Mucosa of rectum (tissue), 2 donors: Measurements from ENCODE around the gene RNH1.

Experiments
- H3K27ac ChIP-seq, 2 donors: one replicate each; pipeline ENCODE4 v1.7.0; 2013; ENCODE audit warnings: inconsistent platforms in 2 of 2, low read depth in 2 of 2, low read length in 2 of 2
- H3K27me3 ChIP-seq, 2 donors: one replicate each; pipeline ENCODE4 v1.7.0; 2013; ENCODE audit warnings: low read length in 2 of 2; ENCODE audit not compliant: control insufficient read depth in 2 of 2, insufficient read depth in 2 of 2
- H3K36me3 ChIP-seq, 2 donors: one replicate each; pipeline ENCODE4 v1.7.0; 2013; ENCODE audit warnings: low read length in 2 of 2; ENCODE audit not compliant: control insufficient read depth in 2 of 2, insufficient read depth in 2 of 2
- H3K4me1 ChIP-seq, 2 donors: one replicate each; pipeline ENCODE4 v1.7.0; 2013; ENCODE audit warnings: low read length in 2 of 2, mild to moderate bottlenecking in 1 of 2; ENCODE audit not compliant: control insufficient read depth in 2 of 2, insufficient read depth in 2 of 2
- H3K4me3 ChIP-seq, 2 donors: one replicate each; pipeline ENCODE4 v1.7.0; 2013; ENCODE audit warnings: low read length in 2 of 2
- H3K9ac ChIP-seq, 2 donors: one replicate each; pipeline ENCODE4 v1.7.0; 2013; ENCODE audit warnings: low read length in 2 of 2, low read depth in 1 of 2, mild to moderate bottlenecking in 1 of 2
- H3K9me3 ChIP-seq, 2 donors: one replicate each; pipeline ENCODE4 v1.7.0; 2013; ENCODE audit warnings: low read length in 2 of 2; ENCODE audit not compliant: control insufficient read depth in 2 of 2
- donor health status: healthy.
- donor health status: Normal muscosa, but diverticular disease.

Gene RNH1

DNA sequence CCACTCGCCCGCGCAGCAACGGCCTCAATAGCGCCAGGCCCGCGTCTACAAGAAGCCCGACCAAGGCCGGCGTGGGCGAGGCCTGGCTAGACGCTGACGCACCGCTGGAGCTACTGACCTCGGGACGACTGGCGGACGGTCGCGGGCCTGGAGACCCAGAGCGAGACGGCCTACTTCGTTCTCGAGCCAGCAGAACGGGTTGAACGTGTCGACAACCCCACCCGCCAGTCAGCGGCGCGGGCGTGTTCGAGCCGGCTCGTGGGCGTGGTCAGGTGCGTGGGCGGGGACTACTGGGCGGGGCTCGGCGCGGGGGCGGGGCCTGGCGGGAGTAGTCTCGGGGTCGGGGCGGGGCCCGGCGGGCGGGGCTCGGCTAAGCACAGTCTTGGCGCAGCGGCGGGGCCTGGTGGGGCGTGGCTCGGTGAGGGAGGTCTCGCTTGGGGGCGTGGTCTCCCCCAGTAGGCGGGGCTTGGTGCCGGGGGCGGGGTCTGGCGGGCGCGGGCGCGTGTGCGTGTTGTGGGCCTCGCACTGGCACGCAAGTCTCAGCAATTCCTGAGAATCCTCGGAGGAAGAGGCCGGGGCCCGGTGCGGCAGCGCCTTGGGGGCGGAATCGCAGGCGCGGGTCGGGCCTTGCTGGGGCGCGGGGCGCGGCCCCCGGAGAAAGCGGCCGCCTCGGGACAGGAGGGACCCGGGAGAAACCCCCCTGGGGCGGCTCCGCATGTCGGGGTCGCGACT is at the start of gene RNH1:
Gene RNH1 (minus strand): TSS at position 248 of the 732 bp plus-strand sequence. CDS start 5,080 bp downstream, outside the sequence.
- peak within 1 kb of the TSS; percentile 100 for H3K27ac ChIP-seq
- peaks cover 0 to 6% of the 10 kb centered on the region in 2 donors for H3K36me3 ChIP-seq
- no peaks in the 10 kb centered on the region for H3K9me3 ChIP-seq
- peak within 1 kb of the TSS; percentile 91 to 96 for H3K4me3 ChIP-seq
- no peaks in the 10 kb centered on the region for H3K27me3 ChIP-seq
- peaks cover 26 to 33% of the 10 kb centered on the region in 2 donors for H3K4me1 ChIP-seq
- peak within 1 kb of the TSS; percentile 96 to 100 for H3K9ac ChIP-seq

GRCh38 chr11:555780-556661 is 49.0 kb upstream of the RNH1 start:
- no peaks in the 10 kb centered on the region for H3K36me3 ChIP-seq
- H3K9me3 ChIP-seq, result no peaks in the 10 kb centered on the region
- no peak overlapping the region for H3K4me3 ChIP-seq
- peaks cover 24 to 26% of the 10 kb centered on the region in 2 donors for H3K4me1 ChIP-seq
- H3K27ac ChIP-seq, result no peak overlapping the region
- no peak overlapping the region for H3K9ac ChIP-seq
- peaks cover 4 to 9% of the 10 kb centered on the region in 2 donors for H3K27me3 ChIP-seq

DNA sequence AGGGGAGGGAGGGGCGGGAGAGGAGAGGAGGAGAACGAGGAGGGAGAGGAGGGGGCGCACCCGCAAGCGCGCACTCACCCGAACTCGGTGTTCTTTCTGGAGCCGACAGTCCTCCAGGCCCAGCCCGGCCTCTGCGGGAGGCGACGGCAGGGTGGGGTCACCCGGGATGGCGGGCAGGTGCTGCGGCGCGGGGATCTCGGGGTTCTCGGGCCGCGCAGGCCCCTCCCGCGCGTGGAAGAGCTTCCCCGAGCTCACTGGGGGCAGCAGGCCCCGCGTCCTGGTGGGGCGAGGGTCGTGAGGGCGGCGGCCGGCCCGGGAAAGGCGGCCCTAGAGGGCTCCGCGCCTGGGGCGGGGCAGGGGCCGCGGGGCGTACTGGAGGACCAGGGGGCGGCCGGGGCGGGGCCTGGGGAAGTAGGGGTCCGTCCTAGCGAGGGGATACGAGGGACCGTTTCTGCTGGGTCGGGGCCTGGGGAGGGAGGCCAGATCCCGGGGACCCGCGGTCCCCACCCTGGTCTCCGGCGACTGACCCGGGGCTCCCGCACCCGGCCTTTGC is 48.3 kb upstream of the RNH1 start:
- Histone ChIP-seq H3K27ac (no peak overlapping the region), H3K4me3 (peak overlapping the region in 1 of 2 donors; percentile 48), H3K27me3 (peaks cover 4 to 9% of the 10 kb centered on the region in 2 donors)

DNA sequence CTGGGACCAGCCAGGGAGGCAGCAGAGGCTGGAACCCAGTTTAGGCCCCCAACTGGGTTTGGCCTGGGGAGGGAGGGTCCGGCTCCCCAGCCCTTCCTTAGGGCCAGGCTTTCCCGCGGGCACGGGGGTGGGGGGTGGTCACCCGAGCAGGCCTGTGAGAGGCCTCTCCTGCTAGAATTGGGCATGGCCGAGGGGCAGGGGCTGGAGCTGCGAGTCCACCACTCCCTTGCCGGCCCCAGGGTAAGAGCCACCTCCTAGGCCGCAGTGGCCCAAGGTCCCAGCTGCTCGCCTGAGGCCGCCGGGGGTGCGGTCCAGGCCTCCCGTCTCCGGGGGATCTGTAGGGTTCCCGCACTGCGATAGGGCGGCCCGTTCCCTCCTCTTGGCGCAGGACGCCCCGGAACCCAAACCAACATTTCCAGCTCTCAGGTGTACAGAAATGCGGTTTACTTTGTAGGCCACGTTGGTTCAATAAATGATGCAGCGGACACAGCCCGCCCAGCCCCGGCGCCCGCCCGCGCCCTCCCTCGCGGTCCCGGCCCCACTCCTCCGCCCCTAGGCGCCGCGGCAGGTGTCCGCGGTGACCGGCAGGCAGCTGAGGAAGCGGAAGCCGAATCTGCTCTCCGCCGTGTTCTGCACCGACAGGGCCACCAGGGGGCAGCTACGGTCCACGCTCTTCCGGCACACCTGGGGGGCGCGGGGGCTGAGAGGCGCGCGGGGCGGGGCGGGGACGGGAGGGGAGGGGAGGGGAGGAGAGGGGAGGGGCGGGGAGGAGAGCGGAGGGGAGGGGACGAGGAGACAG is 47.6 kb upstream of the RNH1 start:
- Histone ChIP-seq H3K27ac (no peak overlapping the region), H3K4me1 (peaks cover 17 to 19% of the 10 kb centered on the region in 2 donors), H3K36me3 (peaks cover 0 to 3% of the 10 kb centered on the region in 2 donors), H3K27me3 (peaks cover 4 to 9% of the 10 kb centered on the region in 2 donors), H3K9me3 (no peaks in the 10 kb centered on the region), H3K9ac (peak overlapping the region; percentile 6 to 62), H3K4me3 (peak overlapping the region; percentile 37 to 63)

More for the DNA sequence above, 48.3 kb upstream of the RNH1 start:
- Histone ChIP-seq H3K9ac (no peak overlapping the region), H3K9me3 (no peaks in the 10 kb centered on the region), H3K4me1 (peaks cover 24% of the 10 kb centered on the region in 2 donors), H3K36me3 (peaks cover 0 to under 1% of the 10 kb centered on the region in 2 donors)

DNA sequence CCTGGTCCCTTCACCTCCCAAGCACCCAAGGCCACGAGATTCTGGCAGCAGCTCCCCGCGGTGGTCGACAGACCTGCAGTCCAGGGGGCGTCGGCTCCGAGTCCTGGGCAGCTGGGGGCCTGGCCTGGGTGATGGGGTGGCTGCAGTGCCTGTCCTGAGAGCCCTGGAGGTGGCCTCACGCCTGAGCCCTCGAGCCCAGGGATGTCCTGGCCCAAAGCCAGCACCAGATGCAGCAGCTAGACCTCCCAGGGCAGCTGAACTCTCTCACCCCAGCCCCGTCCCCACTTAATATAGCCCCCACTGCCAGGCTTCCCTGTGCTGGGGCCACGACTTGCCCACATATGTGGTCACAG is 46.9 kb upstream of the RNH1 start:
- H3K9ac ChIP-seq, result no peak overlapping the region
- H3K27ac ChIP-seq, result no peak overlapping the region
- no peaks in the 10 kb centered on the region for H3K9me3 ChIP-seq
- no peak overlapping the region for H3K4me3 ChIP-seq
- peaks cover 11 to 13% of the 10 kb centered on the region in 2 donors for H3K4me1 ChIP-seq
- H3K36me3 ChIP-seq, result peaks cover 0 to 3% of the 10 kb centered on the region in 2 donors
- peaks cover 4 to 9% of the 10 kb centered on the region in 2 donors for H3K27me3 ChIP-seq

DNA sequence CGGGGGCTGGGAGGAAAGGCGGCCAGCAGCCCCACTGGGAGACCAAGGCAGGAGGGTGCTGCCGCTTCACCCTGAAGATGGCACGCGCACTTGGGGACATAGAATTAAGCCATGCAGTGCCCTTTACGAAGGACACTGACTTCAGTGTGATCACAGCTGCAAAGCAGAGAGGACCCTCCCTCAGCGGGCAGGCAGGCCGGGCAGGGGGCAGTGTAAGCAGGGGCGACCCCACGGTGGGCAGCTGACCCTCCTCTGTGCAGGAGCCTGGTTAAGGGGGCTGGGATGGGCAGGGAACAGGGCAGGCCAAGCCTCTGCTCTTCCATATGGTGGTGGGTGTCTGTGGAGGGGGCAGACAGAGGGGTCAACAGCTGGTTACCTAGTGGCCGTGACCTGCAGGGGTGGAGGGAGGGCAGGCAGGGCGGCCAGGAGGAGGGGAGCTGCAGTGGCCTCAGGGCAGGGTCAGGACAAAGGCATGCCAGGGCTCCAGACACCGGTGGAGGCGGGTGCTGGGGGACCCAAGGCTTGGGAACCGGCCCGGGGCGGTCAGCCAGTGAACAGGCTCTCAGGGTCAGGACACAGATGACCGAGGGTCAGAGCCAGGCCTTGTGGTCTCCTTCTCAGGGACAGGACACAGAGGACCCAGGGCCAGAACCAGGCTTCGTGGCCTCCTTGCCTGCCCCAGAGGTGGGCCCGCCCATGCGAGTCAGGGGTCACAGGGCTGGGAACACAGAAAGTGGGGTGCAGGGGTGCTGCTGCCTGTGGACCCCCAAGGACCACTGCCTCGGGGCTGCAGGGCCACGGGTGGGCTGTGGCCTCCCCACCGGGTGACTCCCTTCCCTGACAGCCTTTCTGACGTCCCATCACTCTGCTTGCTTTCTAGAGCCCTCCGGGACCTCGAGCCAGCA is 46.3 kb upstream of the RNH1 start:
- Histone ChIP-seq H3K4me3 (no peak overlapping the region), H3K36me3 (peaks cover 0 to 3% of the 10 kb centered on the region in 2 donors), H3K27me3 (peaks cover 4 to 9% of the 10 kb centered on the region in 2 donors), H3K27ac (no peak overlapping the region), H3K9ac (no peak overlapping the region), H3K4me1 (peaks cover 10 to 13% of the 10 kb centered on the region in 2 donors), H3K9me3 (no peaks in the 10 kb centered on the region)

- Histone ChIP-seq H3K27me3 (peaks cover 3% of the 10 kb centered on the region in 2 donors), H3K4me1 (peaks cover 10 to 13% of the 10 kb centered on the region in 2 donors), H3K27ac (no peak overlapping the region), H3K9me3 (no peaks in the 10 kb centered on the region), H3K36me3 (peaks cover 0 to 3% of the 10 kb centered on the region in 2 donors), H3K9ac (no peak overlapping the region), H3K4me3 (no peak overlapping the region)
Observed at GRCh38 chr11:551596-551995, 44.6 kb upstream of the RNH1 start.

GRCh38 chr11:551131-551530 is 44.1 kb upstream of the RNH1 start:
- Histone ChIP-seq H3K4me3 (no peak overlapping the region), H3K9me3 (no peaks in the 10 kb centered on the region), H3K36me3 (peaks cover 0 to 3% of the 10 kb centered on the region in 2 donors), H3K27me3 (peaks cover 0 to 3% of the 10 kb centered on the region in 2 donors), H3K27ac (no peak overlapping the region), H3K9ac (no peak overlapping the region), H3K4me1 (peaks cover 10 to 13% of the 10 kb centered on the region in 2 donors)

GRCh38 chr11:550746-551085 is 43.7 kb upstream of the RNH1 start:
- peaks cover 0 to 3% of the 10 kb centered on the region in 2 donors for H3K27me3 ChIP-seq
- H3K9me3 ChIP-seq, result no peaks in the 10 kb centered on the region
- H3K9ac ChIP-seq, result no peak overlapping the region
- peaks cover 10 to 13% of the 10 kb centered on the region in 2 donors for H3K4me1 ChIP-seq
- no peak overlapping the region for H3K27ac ChIP-seq
- H3K4me3 ChIP-seq, result no peak overlapping the region
- H3K36me3 ChIP-seq, result peaks cover 0 to 3% of the 10 kb centered on the region in 2 donors
